ENCODE measurements around the gene MOGAT1. TPM values are rescaled to one million over a fixed set of nuclear protein-coding genes. Genes with fewer than 3 reads are reported as not detected.

The MOGAT1 gene
- total and polyA plus RNA-seq, 2 of the 13 experiments (the other 11 are each of a cell fraction or from before 2014, with no cell fraction given): 0.98 to 4.3 TPM

- WGBS (ENCODE audit: low lambda C conversion rate): 33% methylated on average over 3 of the region's 3 CpGs
- Histone ChIP-seq H2AFZ (ENCODE audit: low read length) (peak overlapping the region; percentile 88), H3K4me3 (replicated peaks in 1 of 3; ENCODE audit: insufficient read depth in 1 of 3, low read depth in 2 of 3, low read length in 3 of 3) (peak overlapping the region in 1 of 3 experiments; percentile 27; a peak in 2 of 6 replicates), H3K9me3 (ENCODE audit: low read length) (no peaks in the 10 kb centered on the region), H3K4me1 (ENCODE audit: insufficient read depth, low read length) (peaks cover 71% of the 10 kb centered on the region), H3K36me3 (replicated peaks in 1 of 2; ENCODE audit: control insufficient read depth in 1 of 2, insufficient read depth in 2 of 2, low read length in 2 of 2) (no peaks in the 10 kb centered on the region), H4K20me1 (ENCODE audit: insufficient read depth, low read length) (no peaks in the 10 kb centered on the region), H3K27ac (ENCODE audit: extremely low read length, insufficient read depth, low read length) (peak overlapping the region; percentile 5), H3K9ac (ENCODE audit: insufficient read depth, low read depth, low read length) (peak overlapping the region; percentile 4; the same call in 1 of the 2 replicates), H3K79me2 (ENCODE audit: insufficient read depth, low read length) (no peaks in the 10 kb centered on the region), H3K27me3 (ENCODE audit: control insufficient read depth in 1 of 2, insufficient read depth in 2 of 2, low read length in 2 of 2) (no peaks in the 10 kb centered on the region), H3K4me2 (ENCODE audit: low read depth, low read length) (peak overlapping the region; percentile 66)
- FAIRE-seq (no peak), ATAC-seq (peak; percentile 82), DNase-seq (ENCODE audit: low spot score) (peak; percentile 35)
- in situ Hi-C loops (cut with HindIII; ENCODE audit: extremely low pct_ligation_motif_present, low pct_unique_long_range_greater_than_20kb) (no loop called here), intact Hi-C loops (cut with micrococcal nuclease; ENCODE audit: unreplicated experiment) (no loop called here)
- CTCF ChIA-PET (ENCODE audit: low intra/inter-chr PET ratio, low total read pairs): no interaction called here
- POLR2A ChIA-PET: interaction anchor here (1.0 kb wide), 1 partner anchor 47 kb away, joined by 3 read pairs; no protein-coding TSS in a partner anchor
- no TSS peak for BruUV-seq (replicated peaks)
- TF ChIP-seq MTA1 (CRISPR knock-in tag; IDR thresholded peaks at IDR 0.05; ENCODE audit: borderline replicate concordance) (no peak), ZNF318 (CRISPR knock-in tag; IDR thresholded peaks at IDR 0.05) (no peak), RXRB (CRISPR knock-in tag; IDR thresholded peaks at IDR 0.05; ENCODE audit: borderline replicate concordance) (peak; percentile 36; the same call in 1 of the 2 replicates), ELF3 (CRISPR knock-in tag; IDR thresholded peaks at IDR 0.05) (peak; percentile 90), RFXAP (CRISPR knock-in tag; IDR thresholded peaks at IDR 0.05; ENCODE audit: borderline replicate concordance) (no peak), KLF12 (CRISPR knock-in tag; IDR thresholded peaks at IDR 0.05; ENCODE audit: borderline replicate concordance) (no peak), TARDBP (CRISPR knock-in tag; IDR thresholded peaks at IDR 0.05) (peak; percentile 29; the same call in 1 of the 2 replicates), BCL6 (CRISPR knock-in tag; IDR thresholded peaks at IDR 0.05) (peak; percentile 8; the same call in 1 of the 2 replicates), FOXC1 (CRISPR knock-in tag; IDR thresholded peaks at IDR 0.05; ENCODE audit: borderline replicate concordance) (0 out of 2 replicates have a peak, but pooled peaks have one; percentile 29), MED1 (CRISPR knock-in tag; IDR thresholded peaks at IDR 0.05) (0 out of 2 replicates have a peak, but pooled peaks have one; percentile 21), ZNF75D (CRISPR knock-in tag; IDR thresholded peaks at IDR 0.05; ENCODE audit: borderline replicate concordance) (no peak), BCL3 (CRISPR knock-in tag; IDR thresholded peaks at IDR 0.05) (peak; percentile 32; the same call in 1 of the 2 replicates), POGZ (CRISPR knock-in tag; IDR thresholded peaks at IDR 0.05) (peak; percentile 44; the same call in 1 of the 2 replicates), ONECUT2 (CRISPR knock-in tag; IDR thresholded peaks at IDR 0.05) (no peak), ZMYM3 (CRISPR knock-in tag; IDR thresholded peaks at IDR 0.05) (peak; percentile 66; the same call in 1 of the 2 replicates), MTA3 (CRISPR knock-in tag; IDR thresholded peaks at IDR 0.05) (no peak), AKAP8 (CRISPR knock-in tag; IDR thresholded peaks at IDR 0.05) (no peak)
Observed at GRCh38 chr2:222756362-222756831, 84.9 kb downstream of the MOGAT1 start.

All from HepG2 (cell line).